ENCODE data around the gene DAO.
"Not testable (repeated sequence)": the region's sequence is repeated elsewhere in the genome, so short reads cannot be mapped to it uniquely, and the experiment has no call there.

The DAO gene

DNA sequence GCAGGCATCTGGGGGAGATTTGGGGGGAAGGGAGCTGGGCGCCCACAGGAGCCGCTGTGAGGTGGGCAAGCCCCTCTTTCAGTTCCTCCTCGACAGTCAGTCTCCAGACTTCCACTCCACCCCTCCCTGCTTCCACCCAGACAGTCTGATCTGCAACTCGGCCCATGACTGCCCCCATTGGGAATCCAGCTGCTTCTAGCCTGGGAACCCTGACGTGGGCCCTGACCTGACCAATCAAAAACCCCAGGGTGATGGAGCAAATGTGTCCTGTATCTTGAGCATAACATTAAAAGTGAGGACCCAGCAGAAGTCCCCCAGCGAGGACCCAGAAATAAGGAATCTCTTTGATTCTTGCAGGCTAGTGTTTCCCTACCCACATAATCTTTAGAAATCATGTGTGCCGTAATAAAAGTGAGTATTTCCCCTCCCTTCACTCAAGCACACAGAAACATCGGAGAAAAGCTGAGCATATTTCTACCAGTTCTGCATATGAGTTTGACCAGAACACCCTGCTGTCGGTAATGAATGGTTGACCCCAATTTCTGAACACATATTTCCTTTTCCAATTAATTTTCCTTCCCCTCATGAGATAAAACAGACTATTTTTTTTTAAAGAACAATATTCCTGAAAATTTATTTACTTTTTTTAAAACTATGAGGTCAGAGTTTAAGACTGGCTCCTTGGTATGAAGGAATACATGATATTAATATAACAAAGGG is 28.9 kb upstream of the DAO start:
- DNase-seq (ENCODE audit: low read depth) = no peak

DNA sequence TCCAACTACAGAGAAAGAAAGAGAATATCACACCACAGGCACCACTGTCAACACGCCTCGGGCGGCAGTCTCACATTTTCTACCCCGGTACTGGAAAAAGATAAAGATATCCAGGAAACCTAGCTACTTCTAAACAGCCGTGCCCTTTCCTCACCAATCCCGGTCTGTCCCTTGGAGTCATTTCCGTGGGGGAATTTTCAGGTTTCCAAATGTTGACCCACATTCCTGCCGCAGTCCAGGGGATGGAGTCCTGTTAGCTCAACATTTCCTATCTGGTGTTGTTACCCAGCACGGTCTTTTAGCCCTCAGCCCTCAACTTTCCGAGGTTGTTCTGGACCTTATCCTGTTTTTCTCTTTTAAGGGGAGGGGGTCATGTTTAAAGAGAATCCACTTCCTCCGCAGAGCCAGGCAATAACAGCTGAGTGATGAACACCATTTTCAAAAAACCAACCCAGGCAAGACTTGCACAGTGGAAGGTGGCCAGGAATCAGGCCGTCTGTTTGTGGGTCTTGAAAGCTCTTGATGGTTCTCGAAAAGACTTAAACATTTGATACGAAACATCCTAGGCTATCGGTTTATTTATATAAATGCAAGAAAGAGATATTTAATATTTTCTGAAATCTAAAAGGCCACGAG is 27.1 kb upstream of the DAO start:
- DNase-seq (ENCODE audit: low read depth) = no peak

GRCh38 chr12:108853426-108853825 is 26.5 kb upstream of the DAO start:
- no peak for DNase-seq (ENCODE audit: low read depth)

GRCh38 chr12:108853981-108854446 is 25.9 kb upstream of the DAO start:
- DNase-seq (ENCODE audit: low read depth) = no peak

- no peak for DNase-seq (ENCODE audit: low read depth)
These were observed 25.2 kb upstream of the DAO start for GRCh38 chr12:108854451-108855283.

- no peak for DNase-seq (ENCODE audit: low read depth)
These were observed 24.4 kb upstream of the DAO start for GRCh38 chr12:108855284-108856169.

- no peak for DNase-seq (ENCODE audit: low read depth)
These were observed 23.8 kb upstream of the DAO start for GRCh38 chr12:108856170-108856427.

- DNase-seq (ENCODE audit: low read depth) = peak; percentile 64
These were observed 23.3 kb upstream of the DAO start for GRCh38 chr12:108856428-108857157.

- DNase-seq (ENCODE audit: low read depth) = no peak
These were observed 22.8 kb upstream of the DAO start for GRCh38 chr12:108857158-108857407.

GRCh38 chr12:108858311-108859074 is 21.4 kb upstream of the DAO start:
- DNase-seq (ENCODE audit: low read depth) = no peak

- not testable (repeated sequence) for DNase-seq (ENCODE audit: low read depth)
These were observed 20.6 kb upstream of the DAO start for GRCh38 chr12:108859141-108859922.

DNA sequence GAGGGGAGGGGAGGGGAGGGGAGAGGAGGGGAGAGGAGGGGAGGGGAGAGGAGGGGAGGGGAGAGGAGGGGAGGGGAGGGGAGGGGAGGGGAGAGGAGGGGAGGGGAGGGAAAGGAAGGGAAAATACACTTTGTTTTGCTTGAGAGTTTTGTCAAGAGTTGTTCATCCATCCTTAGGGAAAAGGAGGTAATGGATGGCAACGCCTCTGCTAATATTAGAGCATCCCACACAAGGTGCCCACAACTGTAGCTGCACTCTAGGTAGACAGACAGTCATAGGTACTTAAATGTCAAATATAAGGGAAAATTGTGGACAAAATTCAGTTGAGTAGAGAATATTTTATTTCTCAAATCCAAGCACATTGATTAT is 20.0 kb upstream of the DAO start:
- DNase-seq (ENCODE audit: low read depth) = no peak

GRCh38 chr12:108860443-108860842 is 19.4 kb upstream of the DAO start:
- DNase-seq (ENCODE audit: low read depth) = no peak

GRCh38 chr12:108861878-108862587 is 17.9 kb upstream of the DAO start:
- DNase-seq (ENCODE audit: low read depth) = no peak

DNA sequence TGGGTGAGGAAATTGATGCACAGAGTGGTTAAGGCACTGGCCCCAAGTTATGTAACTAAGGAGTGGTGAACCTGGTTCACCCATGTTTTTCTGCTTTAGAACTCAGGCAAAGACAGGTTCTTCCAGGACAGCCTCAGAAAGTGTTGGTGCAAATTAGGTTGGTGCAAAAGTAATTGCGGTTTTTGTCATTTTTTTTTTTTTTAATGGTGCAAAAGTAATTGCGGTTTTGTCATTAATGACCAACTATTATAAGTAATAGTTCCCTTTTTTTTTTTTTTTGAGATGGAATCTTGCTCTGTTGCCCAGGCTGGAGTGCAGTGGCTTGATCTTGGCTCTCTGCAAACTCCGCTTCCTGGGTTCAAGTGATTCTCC is 17.3 kb upstream of the DAO start:
- no peak for DNase-seq (ENCODE audit: low read depth)

DNA sequence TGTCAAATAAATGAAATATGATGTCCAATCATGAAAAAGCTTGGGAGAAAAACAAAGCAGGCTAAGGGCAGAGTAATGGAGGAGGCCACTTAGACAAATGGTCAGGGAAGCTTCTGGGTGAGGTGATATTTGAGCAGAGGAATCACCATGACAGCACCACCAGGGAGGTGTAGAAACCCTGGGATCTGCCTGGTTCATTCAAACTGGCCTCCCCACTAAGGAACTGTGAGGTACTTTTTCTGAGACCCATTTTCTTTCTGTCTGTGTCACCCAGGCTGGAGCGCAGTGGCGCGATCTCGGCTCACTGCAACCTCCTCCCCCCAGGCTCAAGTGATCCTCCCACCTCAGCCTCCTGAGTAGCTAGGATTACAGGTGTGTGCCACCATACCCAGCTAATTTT is 14.7 kb upstream of the DAO start:
- no peak for DNase-seq (ENCODE audit: low read depth)

DNA sequence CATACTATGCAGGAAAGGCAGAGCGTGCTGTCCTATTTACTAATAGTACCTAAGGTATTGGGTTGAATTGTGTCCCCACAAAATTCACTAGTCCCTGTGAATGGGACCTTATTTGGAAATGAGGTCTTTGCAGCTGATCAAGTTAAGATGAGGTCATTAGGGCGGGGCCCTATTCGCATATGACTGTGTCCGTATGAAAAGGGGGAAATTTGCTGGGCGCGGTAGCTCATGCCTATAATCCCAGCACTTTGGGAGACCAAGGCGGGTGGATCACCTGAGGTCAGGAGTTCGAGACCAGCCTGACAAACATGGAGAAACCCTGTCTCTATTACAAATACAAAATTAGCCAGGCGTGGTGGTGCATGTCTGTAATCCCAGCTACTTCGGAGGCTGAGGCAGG is 13.8 kb upstream of the DAO start:
- not testable (repeated sequence) for DNase-seq (ENCODE audit: low read depth)

- DNase-seq (ENCODE audit: low read depth) = no peak
These were observed 11.1 kb upstream of the DAO start for GRCh38 chr12:108868781-108869180.

- DNase-seq (ENCODE audit: low read depth) = no peak
These were observed 4.6 kb upstream of the DAO start for GRCh38 chr12:108875280-108875679.
